NK-92 (cell line): ENCODE results near the gene ASCC1.
"Not testable (repeated sequence)": the region's sequence is repeated elsewhere in the genome, so short reads cannot be mapped to it uniquely, and the experiment has no call there.

ENCODE experiments used
- DNase-seq: peaks from one replicate; lab custom pipeline; 2025; ENCODE audit not compliant: unreplicated experiment; lab: John Stamatoyannopoulos, UW

The ASCC1 gene

DNA sequence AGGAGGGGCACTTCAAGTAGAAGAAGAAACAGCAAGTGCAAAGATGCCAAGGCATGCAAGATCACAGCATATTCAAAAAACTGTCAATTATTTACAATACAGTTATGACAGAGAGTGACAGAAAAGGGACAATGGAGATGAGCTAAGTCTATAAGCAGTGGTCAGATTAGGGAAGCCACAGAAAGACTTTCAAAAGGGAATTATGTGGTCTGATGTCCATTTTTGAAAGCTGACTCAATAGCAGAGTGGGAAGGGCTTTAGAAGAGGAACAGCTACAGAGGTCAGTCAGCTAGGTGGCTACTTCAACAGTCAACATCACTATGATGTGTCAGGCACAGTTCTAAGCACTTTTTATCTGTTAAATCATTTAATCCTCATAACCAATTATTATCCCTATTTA, 82.6 kb downstream of the ASCC1 start:
- no peak for DNase-seq

DNA sequence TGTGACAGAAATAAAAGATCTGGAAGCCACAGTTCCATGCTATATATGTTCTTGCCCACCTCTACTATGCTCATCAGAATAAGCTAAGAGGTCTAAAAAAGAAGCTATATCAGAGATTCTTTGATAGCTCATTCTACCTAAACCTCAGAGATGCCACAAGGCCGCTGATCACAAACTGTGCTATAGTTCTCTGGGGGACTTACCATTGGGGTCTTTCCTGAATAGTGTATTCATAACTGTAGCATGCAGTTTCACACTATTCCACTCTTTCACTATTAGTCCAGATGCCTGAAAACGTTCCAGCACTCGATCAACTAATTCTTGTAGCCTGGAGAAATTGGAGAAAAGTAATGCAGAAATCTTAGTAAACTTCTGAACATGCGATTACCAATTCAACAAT, 83.2 kb downstream of the ASCC1 start:
- no peak for DNase-seq

DNA sequence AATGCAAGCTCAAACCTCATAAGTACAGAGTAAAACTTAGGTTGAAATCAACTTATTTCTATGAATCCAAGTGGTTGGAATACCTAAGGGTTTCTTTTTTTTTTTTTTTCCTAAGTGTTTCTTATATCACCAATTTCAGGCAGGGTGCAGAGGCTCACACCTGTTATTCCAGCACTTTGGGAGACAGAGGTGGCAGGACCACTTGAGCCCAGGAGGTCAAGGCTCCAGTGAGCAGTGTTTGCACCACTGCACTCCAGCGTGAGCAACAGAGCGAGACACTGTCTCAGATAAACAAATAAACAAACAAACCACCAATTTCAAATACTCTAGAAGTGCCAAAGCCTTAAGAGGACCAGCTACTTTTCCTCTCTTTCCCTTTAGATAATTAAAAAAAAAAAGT, 88.5 kb downstream of the ASCC1 start:
- no peak for DNase-seq

DNA sequence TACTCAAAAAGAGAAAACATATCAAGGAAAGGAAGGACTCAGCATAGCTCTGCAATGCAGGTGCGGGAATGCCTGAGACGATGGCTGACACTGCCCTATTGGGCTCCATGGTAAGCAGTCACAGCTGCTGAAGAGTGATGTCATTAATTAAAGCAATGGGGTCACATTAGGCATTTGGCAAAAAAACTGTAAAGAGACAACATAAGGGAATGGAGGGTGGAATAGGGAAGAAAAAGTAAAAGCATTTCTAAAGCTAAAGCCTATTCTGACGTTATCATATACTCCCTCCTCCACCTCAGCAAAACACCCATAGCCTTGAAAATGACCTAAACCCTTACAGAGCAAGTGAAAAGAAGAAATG, 89.2 kb downstream of the ASCC1 start:
- no peak for DNase-seq

DNA sequence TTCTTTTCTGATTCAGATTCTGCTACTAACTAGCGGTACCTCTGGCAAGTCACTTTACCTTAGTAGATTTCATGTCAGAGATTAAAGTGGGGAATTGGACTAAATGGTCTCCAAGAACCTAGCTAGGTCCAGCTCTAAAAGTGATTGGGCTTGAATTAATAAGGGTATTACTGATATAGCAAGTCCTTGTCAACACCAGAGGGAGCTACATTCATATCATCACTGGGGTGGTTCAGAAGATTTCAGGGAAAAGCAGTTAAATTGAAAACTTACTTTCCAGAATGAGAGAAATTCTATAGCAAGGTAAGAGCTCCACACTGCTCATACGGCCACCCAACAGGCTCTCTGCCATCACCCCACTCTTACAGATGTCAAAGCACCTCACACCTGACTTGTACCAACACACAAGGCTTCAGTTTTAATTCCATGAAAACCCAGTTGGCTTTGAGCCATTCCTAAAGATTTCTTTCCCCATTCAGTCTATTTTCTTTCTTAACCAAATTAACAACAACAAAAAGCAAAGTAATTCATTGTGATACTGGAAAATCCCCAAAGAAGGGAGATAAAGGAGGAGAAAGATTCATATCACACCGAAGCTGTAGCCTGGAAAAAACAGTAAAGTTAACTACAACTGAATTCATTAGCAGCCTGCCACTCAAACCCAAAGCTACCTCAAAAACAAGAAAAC, 89.7 kb downstream of the ASCC1 start:
- DNase-seq: no peak

DNA sequence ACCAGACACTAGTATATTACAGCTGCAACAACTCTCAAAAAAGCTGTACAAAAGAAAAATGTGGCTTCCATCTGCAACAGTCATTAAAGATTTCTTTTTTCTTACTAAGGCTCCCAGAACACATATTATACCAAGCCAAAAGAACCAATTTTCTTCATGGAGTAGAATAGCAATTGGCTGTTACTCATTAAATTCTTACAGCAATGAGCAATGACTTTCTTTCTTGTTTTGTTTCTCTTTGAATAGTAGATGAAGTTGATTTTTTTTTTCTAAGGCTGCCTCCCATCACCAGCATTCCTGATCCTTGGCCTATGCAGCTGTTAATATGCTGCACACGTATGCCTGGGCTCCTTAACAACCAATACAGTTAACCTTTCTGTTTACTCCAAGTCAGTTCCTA, 91.1 kb downstream of the ASCC1 start:
- no peak for DNase-seq

DNA sequence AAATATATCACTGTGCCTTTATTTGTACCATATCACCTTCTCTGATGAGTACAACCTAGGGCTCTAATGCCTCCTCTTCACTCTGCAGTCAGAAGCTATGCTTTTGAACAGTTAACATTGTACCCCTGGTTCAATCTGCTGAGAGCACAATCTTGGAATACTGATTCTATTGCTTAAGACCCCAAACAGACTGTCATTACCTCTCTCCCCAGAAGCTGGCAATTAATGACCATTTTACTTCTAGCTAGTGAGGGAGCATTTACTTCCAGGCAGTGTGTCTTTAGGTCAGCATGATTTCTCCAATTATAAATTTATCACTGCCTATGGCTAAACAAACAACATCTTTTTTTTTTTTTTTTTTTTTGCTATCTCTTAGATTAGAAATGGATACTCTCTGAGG, 91.7 kb downstream of the ASCC1 start:
- DNase-seq: no peak

DNA sequence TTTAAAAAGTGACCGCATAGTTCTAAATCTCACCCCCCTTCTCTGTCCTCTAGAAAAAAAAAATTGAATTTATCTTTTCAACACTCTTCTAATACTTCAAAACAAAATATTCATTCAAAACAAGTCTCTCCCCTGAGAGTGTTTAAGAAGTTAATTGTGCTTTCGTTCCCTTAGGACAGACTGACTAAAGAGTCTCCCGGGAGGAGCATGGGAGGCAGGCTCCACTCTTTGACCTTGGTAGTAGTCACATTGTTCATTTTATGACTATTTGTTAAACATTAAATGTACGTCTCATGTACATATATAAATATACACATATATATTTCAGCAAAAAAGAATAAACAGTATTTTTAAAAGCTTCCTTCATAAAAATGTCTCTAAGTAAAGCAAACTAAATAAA, 92.5 kb downstream of the ASCC1 start:
- no peak for DNase-seq

DNA sequence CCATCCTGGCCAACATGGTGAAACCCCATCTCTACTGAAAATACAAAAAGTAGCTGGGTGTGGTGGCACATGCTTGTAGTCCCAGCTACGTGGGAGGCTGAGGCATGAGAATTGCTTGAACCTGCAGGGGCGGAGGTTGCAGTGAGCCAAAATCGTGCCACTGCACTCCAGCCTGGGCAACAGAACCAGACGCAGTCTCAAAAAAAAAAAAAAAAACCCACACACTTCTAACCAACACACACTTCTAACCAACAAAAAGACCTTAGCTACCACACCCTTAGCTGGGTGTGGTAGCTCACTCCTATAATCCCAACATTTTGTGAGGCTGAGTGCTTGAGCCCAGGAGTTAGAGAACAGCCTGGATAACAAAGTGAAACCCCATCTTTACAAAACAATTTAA, 93.9 kb downstream of the ASCC1 start:
- DNase-seq: no peak

DNA sequence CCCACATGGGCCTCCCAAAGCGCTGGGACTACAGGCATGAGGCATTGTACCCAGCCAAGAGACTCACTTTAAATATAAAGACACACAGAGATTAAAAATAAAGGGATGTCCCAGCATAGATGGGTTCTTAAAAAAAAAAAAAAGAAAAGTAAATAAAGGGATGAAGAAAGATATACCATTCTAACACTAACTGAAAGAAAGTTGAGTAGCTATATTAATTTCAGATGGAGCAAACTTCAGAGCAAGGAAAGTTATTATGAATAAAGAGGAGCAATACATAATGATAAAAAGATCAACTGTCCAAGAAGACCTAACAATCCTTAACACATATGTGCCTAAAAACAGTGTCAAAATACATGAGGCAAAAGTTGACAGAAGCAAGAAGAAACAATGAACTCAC, 94.7 kb downstream of the ASCC1 start:
- DNase-seq: no peak

DNA sequence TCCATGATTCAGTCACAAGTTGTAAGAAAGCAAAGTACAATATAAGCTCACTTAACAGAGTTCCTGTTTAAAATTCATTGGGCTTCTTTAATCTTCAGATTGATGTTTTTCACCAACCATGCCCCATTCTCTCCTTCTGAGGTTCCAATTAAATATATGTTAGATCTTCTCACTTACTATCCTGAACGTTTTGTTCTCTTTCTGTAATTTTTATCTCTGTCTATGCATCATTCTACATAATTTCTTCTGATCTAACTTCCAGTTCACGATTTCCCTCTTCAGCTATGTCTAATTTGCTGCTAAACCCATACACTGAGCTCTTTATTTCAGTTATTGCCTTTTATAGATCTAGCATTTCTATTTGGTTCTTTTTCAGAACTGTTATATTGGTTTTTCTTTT, 99.7 kb downstream of the ASCC1 start:
- DNase-seq: no peak

DNA sequence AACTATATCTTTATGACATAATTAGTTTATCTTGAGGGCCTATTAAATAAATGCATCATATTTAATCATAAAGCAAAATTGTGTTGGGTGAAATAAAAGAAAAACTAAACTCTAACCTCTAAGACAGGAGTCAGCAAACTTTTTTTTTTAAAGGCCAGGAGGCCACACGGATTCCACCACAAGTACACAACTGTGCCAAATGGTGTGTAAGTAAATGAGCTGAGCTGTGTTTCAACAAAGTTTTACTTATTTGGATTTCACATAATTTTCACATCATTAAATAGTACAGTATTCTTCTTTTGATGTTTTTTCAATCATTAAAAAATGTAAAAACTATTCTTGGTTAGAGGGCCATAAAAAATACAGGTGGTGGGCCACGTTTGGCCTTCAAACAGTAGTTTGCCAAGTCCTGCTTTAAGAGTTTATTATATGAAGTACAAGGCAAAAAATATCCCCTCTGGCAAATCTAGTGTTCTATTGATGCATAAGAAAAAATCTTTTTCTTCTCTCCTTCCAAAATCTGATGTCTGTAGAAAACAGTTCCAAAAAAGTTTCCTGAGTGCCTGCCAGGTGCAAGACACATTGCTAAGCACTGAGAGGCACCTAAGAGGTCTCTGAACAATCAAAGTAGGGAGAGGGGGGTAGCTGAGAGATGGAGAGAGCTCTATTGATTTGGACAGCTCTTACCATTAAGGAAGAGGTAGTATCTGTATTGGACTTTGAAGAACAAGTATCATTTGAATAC, 101.2 kb downstream of the ASCC1 start:
- DNase-seq: no peak

DNA sequence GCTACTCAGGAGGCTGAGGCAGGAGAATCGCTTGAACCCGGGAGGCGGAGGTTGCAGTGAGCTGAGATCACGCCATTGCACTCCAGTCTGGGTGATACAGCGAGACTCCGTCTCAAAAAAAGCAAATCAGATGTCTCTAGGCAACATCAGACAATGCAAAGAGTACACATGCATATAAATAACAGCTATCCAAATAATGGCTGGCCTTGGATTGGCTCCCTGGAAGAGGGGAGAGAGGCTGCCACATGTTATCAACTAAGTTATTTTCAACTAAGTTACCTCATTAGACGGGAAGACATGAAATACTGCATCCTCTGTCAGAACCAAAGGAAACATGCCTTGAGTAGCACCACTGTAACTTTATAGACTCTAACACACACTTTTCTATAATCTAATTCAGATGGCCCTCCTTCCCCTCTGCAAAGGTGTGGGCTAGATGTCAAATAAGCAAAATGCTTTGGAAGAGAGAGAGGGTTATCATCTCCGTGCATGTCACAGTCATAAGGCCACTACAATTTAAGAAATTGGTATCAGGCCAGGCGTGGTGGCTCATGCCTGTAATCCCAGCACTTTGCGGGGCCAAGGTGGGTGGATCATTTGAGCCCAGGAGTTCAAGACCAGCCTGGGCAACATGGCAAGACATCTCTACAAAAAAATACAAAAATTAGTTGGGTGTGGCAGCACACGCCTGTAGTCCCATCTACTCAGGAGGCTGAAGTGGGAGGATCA, 105.2 kb downstream of the ASCC1 start:
- DNase-seq: no peak

DNA sequence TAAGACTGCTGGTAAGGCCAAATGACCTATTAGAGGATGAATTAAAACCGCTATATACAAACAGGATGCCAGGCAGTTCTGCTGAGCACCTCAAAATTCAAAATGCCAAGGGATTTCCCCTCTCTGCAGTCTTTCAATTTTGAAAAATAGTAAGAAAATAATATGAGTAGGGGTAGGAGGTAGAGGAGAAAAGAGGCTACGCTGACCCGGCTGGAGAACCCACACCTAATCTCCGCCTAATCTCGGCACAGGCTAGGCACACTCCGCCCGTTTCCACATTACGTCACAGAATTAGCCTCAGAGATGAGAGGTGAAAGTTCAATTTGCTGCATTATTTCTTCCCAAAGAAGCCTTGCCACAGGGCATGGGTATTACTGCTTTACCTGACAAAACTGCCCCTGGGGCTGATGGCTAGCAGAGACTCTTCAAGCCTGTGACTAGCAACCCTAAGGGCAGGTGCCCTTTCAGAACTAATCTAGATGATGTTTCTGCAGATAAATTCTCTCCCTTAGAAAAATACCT, 106.4 kb downstream of the ASCC1 start:
- DNase-seq: no peak

DNA sequence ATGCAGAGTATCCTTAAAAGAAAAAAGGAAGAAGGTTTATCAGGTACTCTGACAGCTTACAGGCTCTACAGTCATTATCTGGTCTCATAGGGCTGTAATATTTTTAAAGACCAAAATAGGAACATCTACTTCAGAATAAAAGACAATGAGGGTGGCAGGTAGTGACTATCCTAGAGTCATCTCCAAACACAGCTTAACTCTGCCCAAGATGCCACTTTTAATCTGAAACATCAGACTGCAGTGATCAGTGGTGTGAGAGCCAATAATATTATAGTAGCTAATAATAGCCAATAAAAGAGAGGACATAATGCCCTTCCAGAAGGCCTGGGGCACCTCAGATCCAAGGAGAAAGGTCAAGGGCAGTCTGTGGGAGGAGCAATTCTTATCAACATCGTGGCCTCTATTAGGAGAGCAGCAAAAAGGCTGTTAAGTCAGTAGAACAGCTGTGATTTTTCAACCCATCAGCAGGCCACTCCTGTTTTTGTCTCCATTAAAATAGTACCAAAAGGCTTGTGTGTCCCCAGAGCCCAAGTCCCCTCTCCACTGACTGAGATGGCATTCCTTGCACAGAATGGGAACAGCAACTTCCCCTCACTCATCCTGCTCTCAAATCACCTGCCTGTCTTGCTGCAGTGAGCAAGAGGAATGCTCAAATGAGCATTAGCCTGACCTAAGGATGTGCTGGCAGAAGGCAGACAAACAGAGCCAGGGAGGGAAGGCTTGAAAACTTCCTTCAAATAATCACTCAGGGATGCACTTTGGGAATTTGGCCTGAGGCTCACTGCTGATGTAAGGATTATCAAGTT, 107.0 kb downstream of the ASCC1 start:
- no peak for DNase-seq

DNA sequence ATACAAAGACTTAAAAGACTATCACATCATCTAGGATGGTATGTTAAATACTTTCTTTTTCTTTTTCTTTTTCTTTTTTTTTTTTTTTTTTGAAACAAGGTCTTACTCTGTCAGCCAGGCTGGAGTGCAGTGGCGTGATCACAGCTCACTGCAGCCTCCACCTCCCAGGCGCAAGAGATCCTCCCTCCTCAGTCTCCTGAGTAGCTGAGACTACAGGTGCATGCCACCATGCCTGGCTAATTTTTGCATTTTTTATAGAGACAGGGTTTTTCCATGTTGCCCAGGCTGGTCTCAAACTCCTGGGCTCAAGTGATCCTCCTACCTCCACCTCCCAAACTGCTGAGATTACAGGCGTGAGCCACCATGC, 108.1 kb downstream of the ASCC1 start:
- DNase-seq: not testable (repeated sequence)

DNA sequence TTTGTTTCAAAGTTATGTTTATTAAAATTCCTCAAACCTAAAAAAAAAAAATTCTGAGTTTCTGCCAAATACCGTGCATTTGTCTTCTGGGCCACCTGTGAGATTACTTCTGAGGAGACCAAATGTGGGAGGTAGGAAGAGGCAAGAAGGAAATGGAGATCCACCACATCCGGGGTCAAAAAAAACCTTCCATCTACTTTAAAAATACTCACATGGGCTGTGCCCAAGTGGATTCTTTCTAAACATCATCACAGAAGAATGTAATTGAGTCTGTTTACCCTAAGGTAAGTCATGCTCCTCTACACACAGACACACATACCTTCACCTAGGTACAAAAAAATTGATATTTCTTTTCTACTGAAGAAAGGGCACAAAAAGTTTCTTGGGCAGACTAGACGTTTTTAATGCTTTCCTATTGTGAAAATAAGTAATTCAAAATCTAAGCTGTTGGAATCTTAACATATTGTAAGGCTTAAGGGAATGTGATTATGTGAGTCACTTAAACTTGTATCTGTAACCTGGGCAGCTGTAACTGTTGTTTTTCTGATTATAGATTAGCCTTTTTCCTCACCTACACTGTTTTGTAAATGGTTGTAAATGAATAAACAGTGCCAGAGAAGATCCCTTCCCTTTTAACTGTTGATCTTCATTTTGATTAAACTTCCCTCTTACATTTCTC, 108.6 kb downstream of the ASCC1 start:
- DNase-seq: no peak

DNA sequence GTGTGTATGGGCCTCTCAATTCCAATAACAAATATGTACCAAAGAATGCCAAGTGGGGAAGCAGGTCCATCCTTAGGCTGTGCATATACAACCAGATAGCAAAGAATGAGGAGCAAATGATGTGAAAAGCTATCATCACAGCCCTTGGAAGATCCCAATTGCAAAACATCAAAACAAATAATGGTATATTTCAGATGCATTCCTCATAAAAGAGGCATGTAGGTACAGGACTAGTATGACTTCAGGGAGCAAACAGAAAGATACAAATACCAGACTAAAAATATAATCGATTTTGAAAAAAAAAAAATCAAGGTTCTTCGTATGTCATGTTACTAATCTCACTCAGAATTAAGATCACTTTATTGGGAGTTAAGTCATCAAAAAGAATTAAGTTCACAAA, 109.2 kb downstream of the ASCC1 start:
- DNase-seq: no peak

DNA sequence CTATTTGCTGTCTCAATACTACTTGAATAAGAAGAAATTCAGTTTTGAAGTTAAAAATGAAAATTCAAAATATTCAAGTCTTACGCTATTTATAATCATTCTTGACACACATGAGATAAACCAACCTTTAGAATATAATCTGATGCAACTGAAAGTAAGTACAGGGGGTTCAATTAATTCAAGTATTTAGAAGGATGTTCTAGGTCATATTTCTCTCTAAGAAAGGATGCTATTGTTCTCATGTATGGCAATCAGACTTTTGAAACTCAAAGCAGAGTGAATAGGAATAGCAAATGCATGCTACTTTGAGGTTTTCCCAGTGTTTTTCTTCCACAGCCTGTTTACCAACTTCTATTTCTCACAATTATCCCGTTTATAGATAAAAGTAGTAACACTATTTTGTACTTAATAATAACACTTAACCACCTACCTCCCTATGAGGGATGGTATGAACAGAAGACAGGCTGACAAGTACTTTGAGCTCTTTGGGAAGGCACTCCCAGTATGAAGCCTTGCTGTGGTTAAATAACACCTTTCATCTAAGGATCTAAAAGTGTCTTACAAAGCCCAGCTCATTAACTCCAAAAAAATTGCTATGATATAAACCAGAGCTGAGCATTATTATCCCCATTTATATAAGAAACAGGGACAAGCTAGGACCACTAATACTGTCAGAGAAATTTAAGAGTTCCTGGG, 109.8 kb downstream of the ASCC1 start:
- DNase-seq: no peak

DNA sequence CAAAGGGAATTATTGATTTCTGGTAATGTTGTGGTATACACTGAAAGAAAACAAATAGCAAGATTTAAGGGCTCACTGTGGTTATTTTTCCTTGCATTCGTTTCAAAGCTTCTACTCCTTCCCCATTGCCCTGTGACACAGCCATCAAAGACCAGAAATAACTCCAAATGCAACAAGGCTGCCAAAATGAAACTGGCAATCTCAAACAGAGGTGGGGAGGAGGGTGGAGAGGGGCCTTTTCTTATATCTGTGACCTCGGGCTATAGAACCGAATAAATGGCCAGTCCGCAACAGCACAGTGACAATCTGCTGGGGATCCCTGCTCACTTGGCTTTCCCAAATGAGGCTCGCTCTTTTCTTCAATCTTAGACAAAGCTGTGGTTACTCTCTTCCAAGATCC, 110.4 kb downstream of the ASCC1 start:
- no peak for DNase-seq
